NCI-H748 (cell line): ENCODE measurements around the gene MAGI2.
"Not testable (repeated sequence)": the region's sequence is repeated elsewhere in the genome, so short reads cannot be mapped to it uniquely, and the experiment has no call there.

Source experiments
- DNase-seq: peaks from one replicate; lab custom pipeline; 2025; ENCODE audit not compliant: unreplicated experiment; lab: John Stamatoyannopoulos, UW

Gene MAGI2

DNA sequence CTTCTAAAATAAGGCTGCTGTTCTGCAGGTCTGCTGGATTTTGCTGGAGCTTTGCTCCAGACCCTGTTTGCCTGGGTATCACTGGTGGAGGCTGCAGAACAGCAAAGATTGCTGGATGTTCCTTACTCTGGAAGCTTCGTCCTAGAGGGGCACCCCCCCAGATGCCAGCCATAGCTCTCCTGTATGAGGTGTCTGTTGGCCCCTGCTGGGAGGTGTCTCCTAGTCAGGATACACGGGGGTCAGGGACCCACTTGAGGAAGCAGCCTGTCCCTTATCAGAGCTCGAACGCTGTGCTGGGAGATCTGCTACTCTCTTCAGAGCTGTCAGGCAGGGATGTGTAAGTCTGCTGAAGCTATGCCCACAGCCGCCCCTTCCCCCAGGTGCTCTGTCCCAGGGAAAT, 382.3 kb downstream of the MAGI2 start:
- not testable (repeated sequence) for DNase-seq

DNA sequence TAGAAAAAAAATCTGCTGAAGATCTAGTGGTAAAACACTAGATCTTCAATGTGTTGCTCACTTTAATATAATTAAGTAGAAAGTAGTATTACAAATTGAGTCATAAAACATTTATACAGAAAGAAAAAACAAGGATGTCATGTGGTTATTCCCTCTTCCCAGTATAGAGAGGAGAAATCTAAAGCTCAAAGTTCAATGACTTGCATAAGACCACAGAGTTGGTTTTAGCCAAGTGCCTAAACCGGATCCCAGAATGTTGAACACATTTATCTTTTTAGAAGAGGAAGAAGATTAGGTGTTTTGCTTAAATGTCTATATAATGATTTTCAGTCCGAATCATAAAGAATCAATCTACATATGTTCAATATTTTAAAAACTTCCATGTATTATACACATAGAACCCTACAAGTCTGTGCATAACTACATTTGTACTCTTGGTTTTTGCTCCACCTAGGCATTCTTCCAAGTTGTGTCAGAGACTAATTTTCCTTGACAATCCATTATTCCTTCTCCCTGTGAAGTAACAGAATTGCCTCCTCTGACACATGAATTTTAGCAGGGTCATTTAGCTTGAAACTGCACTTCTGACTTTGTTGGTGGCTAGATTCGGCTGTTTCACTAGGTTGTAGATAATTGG, 389.2 kb downstream of the MAGI2 start:
- no peak for DNase-seq

DNA sequence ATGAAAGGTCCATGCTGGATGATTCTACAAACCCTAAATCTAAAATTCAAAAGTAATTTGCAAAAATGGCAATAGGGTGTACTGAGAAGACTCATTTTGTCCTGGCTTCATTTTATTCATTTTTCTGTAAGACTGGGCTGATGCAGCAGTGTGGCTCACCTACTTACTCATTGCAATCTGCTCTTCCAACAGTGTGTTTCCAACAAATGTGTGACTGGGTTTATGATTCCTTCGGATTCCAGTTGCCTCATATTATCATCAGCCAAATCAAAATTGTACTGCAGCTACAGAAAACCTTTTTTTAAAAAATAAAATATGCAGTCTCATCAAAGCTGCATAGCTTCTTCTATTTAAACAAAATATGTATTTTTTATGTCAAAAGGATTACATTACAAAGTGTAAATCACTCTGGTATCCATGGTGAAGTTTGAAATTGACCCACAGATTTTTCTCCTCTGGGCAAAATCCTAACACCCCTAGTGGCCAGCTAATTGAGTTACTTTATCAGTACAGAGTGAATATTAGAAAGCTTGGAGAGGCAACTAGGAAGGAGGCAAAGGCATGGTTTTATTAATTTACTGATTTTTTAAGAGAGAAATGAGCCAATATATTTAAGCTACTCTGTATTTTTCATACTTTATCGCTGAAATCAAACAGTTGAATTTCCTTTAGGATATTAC, 390.3 kb downstream of the MAGI2 start:
- no peak for DNase-seq

DNA sequence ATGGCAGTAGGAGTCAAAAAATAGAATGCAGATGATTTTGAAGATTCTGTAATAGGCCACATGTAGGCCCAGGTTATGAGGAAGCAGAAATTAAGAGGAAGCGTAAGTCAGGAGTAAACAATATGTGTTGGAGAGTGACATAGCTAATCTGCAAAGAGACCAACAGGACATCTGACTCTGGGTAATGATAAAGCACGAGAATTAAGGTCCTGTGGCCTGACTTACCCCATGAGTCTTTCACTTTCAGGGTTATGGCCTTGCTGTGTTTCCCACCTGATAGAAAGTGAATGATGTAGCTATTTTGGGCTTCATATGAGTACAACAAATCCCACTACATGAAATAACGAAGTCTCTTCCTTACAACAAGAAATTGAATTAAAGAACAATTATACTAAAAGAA, 393.0 kb downstream of the MAGI2 start:
- DNase-seq: no peak

DNA sequence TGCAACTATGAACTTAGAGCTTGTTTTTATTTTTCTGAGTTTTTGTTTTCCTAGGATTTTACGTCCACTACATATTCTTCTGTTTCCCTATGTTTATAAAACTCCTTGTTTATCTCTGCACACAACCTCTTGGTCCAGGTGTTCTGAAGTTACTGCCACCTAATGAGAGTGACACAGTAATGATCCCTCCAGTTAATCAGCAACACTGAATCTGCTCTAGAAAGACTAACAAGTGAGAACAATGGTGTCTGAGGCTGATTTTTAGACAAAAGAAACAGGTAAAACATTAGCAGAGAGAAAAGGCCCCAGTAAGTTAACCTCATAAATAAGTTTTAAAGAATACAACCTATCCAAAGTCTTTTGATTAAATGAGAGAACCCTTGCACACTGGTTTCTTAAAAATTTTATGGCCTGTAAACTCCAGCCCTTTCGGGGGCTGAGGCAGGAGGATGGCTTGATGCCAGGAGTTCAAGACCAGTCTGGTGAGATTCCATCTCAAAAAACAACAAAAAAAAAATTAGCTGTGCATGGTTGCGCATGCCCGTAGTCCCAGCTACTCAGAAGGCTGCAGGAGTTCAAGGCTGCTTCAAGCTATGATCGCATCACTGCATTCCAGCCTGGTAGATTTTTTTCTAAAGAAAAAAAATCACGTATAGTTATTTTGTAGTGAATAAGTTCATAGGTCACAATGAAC, 397.6 kb downstream of the MAGI2 start:
- DNase-seq: peak; percentile 65

DNA sequence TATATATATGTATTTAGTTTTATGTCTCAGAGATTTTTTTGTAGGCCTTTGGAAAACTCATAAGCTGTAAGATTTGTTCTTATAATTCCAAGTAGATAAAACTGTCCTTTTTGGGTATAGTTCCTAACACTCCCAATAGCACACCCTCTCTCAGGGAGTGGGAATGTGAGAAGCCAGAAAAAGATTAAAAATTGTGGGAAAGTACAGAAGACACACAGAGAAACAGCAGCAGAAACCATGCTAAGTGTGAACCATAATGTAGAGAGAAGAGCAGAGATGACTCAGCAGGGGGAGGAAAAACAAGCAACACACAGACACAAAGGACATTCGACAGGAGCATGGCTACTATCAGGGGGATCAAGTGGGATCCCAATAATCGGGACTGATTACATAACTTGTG, 401.6 kb downstream of the MAGI2 start:
- no peak for DNase-seq

DNA sequence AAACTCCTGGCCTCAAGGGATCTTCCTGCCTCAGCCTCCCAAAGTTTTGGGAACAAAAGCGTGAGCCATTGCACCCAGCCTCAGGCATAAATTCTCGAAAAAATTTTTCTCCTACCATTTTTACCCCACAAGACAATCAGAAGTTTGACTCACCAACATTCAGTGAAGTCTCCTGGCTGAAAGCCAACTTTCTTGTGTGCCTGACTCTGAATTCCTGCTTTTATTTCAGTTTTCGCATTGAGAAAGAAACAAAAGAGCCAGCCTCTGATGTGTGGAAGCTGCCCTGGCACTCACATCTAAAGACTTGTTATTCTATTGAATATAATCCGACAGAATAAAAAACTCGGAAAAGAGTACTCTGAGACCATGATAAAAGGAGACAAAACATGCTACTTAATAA, 402.9 kb downstream of the MAGI2 start:
- peak; percentile 16 for DNase-seq

DNA sequence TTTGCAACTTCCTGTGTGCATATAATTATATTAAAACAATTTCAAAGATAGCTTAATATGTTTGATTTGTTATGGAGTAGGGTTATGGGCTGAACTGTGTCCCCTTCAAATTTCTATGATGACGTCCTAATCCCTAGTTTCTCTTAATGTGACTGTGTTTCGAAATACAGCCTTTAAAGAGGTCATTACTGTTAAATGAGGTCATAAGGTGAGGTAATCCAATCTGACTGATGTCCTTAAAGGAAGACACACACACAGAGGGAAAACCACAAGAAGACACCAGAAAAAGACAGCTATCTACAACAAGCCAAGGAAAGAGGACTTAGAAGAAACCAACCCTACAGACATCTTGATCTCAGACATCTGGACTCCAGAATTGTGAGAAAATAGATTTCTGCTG, 407.4 kb downstream of the MAGI2 start:
- DNase-seq: no peak

DNA sequence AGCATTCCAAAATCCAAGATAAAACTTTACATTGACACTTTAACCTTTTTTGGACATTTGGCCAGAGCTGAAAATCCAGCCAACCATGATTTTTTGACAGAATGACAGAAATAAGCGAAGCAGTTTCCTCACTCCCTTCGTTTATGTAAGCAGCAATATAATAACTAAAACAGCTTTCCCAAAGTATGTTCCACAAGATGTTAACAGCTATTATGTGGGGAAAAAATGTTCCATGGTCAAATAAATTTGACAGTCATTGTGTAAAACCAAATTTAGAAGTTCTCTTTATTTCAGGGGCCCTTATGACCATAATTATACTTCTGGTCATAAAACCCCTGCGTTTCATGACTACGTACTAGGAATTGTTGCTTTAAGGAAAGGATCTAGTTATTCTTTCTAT, 416.5 kb downstream of the MAGI2 start:
- DNase-seq: no peak

DNA sequence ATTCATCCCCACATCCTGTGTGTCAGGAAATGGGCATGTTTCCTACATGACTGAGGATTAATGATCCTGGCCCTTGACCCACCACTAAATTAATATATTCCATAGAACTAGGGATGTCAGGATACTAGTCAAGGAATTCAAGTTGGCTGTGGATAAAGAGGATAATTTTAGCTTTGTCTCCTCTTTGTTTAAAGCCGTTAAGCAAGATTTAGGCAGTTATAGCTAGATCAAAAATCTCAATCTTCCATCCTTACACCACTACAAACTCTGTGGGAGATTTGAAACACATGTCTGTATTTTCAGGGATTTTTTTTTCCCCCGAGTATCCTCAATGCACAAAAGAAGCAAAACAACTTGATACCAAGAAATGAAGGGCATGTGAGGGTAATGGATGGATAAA, 417.1 kb downstream of the MAGI2 start:
- DNase-seq: no peak

DNA sequence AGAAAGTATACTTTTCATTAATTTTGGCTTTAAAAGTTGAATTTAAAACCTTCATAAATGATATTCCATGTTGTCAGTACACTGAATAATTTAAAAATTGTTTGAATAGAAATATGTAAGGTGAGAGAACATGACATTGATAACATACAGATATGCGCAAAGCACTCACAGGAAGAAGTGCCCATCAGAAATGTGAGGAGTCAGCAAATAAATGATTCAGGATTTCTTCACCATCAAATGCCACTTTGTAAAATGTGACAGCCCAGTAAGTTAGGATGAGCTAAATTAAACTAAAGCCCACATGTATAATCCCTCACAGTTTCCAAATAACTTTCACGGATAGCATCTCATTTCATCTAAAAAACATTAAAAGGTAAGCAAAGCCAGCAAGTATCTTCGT, 417.6 kb downstream of the MAGI2 start:
- no peak for DNase-seq

DNA sequence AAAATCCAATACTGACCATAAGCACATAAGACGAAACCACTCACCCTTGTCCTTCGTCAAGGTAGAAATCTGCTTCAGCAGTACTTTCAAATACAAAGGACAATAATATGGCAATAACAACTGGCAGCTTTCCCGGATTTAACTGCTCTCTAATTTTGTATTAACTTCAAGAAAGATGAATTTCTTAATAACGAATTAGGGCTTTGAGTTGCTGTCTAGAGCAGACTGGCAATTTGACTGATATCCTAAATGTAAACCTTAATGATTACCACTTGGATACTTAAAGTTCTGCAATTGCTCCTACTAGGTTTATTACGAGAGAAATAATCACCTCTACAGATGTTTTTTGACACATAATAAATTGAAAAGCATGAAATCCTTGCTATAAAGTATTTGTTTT, 418.7 kb downstream of the MAGI2 start:
- no peak for DNase-seq

DNA sequence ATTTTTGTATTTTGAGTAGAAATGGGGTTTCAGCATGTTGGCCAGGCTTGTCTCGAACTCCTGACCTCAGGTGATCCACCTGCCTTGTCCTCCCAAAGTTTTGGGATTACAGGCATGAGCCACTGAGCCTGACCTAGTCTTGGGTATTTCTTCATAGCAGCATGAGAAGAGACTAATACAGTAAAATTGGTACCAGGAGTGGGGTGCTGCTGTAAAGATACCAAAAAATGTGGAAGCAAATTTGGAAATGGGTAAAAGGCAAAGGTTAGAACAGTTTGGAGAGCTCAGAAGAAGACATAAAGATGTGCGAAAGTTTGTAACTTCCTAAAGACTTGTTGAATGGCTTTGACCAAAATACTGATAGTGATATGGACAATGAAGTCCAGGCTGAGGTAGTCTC, 433.8 kb downstream of the MAGI2 start:
- not testable (repeated sequence) for DNase-seq

DNA sequence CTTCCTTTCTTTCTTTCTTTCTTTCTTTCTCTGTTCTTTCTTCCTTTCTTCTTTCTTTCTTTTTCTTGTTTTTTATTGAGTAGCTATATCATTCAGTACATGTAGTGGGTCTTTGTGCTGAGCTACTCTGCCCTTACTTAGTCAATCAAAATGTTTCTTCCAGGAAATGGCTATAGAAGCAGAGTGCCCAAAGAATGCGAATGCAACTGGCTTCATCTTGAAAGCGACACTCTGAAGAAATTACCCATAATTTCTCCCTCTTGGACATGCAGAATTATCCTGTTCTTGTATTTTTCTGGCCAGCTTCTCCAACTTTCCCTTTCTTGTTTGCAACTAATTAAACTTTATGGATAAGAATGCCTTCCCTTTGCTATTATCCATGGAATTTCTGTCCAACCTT, 441.5 kb downstream of the MAGI2 start:
- no peak for DNase-seq

DNA sequence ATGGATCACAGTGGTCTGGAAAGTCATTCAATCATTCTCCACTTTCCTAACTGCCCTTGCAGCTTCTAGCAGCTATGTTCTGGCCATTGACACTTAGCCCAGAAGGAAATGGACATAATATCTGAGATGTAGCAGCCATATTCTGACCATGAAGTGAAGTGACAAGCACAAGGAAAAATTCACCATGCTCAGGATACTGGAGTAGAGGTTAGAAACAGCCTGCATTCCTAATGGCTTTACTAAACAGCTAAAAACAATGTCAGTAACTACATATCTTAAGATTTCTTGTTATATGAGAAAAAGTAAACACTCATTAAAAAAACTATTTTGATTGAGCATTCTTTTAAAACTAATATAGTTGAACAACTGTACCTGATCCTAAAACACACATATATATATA, 443.8 kb downstream of the MAGI2 start:
- DNase-seq: no peak

DNA sequence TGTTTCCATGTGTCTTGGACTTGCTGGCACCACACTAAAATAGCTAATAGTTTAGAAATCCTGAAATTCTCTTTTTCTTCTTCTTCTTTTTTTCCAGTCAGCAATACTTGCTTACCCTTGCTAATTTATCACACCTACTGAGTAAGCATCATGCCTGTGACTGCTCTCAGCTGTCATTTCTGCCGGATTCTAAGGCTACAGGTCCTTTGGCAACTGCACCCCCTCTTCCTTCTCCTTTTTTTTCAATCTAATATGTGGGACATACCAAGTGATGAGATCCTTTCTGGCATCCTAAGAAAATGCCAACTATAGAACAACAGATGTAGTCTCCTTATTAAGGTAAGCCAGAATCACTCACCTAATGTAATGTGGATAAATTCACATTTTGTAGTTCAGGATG, 444.7 kb downstream of the MAGI2 start:
- no peak for DNase-seq

DNA sequence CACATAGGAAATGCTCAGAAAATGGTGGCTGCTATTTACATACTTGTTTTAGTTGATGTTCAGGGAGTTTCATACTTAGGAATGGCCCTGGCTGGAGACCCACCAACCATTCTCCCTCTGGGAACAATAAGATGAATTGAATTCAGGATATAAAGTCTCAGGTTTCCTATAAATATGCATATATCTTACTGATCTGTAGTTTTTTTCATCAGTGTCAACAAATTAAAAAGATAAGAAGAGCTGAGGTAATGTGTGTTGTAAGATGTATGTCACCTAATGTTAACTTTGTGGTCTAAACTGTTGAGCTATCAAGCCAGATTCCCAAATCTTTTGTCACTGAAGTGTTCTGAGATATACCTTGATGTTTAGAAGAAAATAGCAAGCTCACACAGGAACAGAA, 457.5 kb downstream of the MAGI2 start:
- DNase-seq: no peak

DNA sequence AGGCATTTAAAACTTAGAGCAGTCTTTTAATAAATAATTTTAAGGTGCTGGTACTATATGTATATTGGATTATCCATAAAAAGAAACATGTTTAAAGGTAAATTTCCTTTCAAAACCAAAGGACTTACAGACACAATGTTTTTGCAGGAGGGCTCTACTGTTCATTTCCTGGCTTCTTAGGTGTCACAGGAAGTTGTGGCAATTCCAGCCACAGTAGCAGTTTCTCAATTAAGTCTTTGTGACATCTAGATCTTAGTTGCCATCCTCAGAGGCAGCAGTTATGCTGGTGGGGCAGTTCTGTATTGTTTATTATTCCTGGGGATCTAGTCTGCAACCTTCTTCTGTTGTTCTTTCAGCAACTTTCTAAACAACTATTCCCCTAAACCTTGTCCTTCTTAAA, 460.1 kb downstream of the MAGI2 start:
- DNase-seq: no peak

DNA sequence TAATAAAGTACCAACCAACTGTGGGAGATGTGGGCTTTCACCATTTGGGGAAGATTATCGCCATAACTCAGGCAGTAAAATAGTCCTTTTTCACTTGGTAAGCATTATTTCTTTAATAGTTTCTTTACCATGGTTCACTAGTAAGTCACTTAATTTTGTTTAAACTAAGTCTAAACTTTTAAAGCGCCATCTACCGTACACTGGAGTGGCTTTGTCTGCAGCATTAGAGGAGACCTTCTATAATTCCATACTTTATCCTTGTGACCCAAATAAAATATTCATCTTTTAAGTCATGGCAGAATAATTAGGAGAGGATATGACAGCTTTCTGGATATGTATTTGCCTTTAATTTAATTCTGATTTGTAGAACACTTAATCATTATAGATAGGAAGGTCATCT, 468.0 kb downstream of the MAGI2 start:
- DNase-seq: no peak

DNA sequence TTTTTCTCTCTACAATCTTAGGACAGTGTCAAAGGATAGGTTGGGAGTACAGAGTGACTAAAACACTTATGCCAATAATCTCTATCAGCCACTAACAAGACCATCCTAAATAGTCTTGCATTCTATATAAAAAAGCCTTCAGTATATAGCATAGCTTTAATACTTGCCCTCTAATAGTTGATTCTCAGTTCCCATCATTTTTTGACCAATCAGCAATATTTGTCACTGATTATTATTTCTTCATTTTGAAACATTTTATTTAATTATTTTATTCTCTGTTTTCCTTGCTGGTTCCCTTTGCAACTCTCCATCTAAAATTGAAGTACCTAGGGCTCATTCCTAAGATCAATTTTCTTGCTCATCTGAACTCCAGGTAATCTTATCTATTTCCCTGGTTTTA, 470.0 kb downstream of the MAGI2 start:
- no peak for DNase-seq

DNA sequence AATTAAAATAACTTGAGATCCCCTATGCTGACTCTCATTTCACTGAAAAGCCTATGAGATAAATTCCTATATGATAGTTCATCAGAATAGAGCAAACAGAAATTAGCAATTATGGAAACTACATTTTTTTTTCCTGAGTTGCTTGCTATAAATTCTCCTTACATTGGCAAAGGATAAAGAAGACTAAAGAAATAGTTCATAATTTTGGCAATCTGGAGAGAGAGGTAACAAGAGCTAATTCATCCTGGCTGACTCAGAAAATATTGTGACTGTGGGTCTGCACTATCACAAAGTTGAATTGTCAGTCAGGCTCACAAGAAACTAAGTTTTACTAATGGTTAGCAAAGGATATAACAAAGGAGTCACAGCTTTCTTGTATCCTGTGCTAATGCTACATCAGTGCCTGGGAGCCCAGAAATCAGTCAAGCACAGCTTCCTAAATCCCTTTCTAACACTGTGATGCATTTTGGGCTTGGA, 483.0 kb downstream of the MAGI2 start:
- no peak for DNase-seq

DNA sequence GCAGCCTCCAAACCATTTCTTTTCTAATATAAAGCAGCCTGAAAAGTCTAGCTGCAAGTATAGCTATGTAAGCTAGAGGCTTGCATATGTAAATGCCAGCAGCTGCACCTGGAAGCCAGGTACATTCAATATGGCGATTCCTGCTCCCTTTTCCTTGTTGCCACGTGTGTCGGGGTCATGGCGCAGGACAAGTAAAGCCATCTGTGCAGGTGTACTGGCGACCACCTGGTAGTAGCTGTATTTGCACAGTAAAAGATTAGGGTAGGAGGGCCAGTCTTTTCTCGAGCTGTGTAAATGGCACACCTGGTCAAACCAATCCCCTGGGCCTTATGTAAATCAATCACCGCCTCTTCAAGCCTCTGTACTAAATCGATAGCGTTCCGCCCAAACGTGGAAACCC, 484.5 kb downstream of the MAGI2 start:
- DNase-seq: peak; percentile 85
